Endodermal cell (in vitro differentiated cells): ENCODE data around the gene SMARCA4. TPM values are rescaled to one million over a fixed set of nuclear protein-coding genes. Genes with fewer than 3 reads are reported as not detected.
"Not testable (repeated sequence)": the region's sequence is repeated elsewhere in the genome, so short reads cannot be mapped to it uniquely, and the experiment has no call there.

ENCODE experiments used
- DNase-seq: peaks from one replicate; pipeline ENCODE4 v3.0.0-alpha.2; 2017
- H3K27ac ChIP-seq: 2 replicates; pipeline ENCODE4 v1.5.1; 2013; ENCODE audit warnings: mild to moderate bottlenecking, low read depth, low read length, moderate library complexity
- H3K27me3 ChIP-seq: 2 replicates; pipeline ENCODE4 v1.6.1; 2013; ENCODE audit warnings: mild to moderate bottlenecking, low read length, moderate library complexity; ENCODE audit not compliant: insufficient read depth, control insufficient read depth, poor library complexity, severe bottlenecking
- H3K36me3 ChIP-seq: 2 replicates; pipeline ENCODE4 v1.7.0; 2013; ENCODE audit warnings: mild to moderate bottlenecking, low read length, moderate library complexity; ENCODE audit not compliant: control insufficient read depth, insufficient read depth
- H3K4me1 ChIP-seq: one replicate; pipeline ENCODE4 v1.7.0; 2013; ENCODE audit warnings: low read length; ENCODE audit not compliant: control insufficient read depth, insufficient read depth
- H3K4me3 ChIP-seq: 2 replicates; pipeline ENCODE4 v1.5.1; 2013; ENCODE audit warnings: mild to moderate bottlenecking, low read length, moderate library complexity
- H3K9ac ChIP-seq: 2 replicates; pipeline ENCODE4 v1.6.1; 2013; ENCODE audit warnings: mild to moderate bottlenecking, low read length, moderate library complexity; ENCODE audit not compliant: poor library complexity, severe bottlenecking; ENCODE audit errors: extremely low read depth
- H3K9me3 ChIP-seq: 2 replicates; pipeline ENCODE4 v1.6.1; 2013; ENCODE audit warnings: mild to moderate bottlenecking, low read length, moderate library complexity; ENCODE audit not compliant: control insufficient read depth
- H3K27ac Mint-ChIP-seq: 2 replicates; pipeline ENCODE4 v1.8.0; 2020; ENCODE audit warnings: mixed read lengths
- H3K27me3 Mint-ChIP-seq: 2 replicates; pipeline ENCODE4 v1.8.0; 2021; ENCODE audit warnings: mild to moderate bottlenecking, mixed read lengths; ENCODE audit not compliant: insufficient read depth
- H3K36me3 Mint-ChIP-seq: 2 replicates; pipeline ENCODE4 v1.8.0; 2020; ENCODE audit warnings: low read depth, mixed read lengths
- H3K4me1 Mint-ChIP-seq: 2 replicates; pipeline ENCODE4 v1.8.0; 2020; ENCODE audit warnings: mixed read lengths
- H3K4me3 Mint-ChIP-seq: 2 replicates; pipeline ENCODE4 v1.8.0; 2020; ENCODE audit warnings: mild to moderate bottlenecking, moderate library complexity, mixed read lengths
- H3K9me3 Mint-ChIP-seq: 2 replicates; pipeline ENCODE4 v1.8.0; 2020; ENCODE audit warnings: mild to moderate bottlenecking, mixed read lengths
- WGBS, 2 experiments: methylation state at CpG; one replicate each; pipeline versions ENCODE4 v1.1.5 to v1.1.7; 2013; ENCODE audit warnings: missing lambda C conversion rate in 2 of 2, mixed read lengths in 1 of 2; ENCODE audit not compliant: insufficient coverage in 1 of 2, insufficient read length in 1 of 2; 5-methylcytosine and 5-hydroxymethylcytosine counted together
- total RNA-seq, 2 donors: library from RNA; stranded (reverse); fragmentation: NEBNext Ultra II Directional in 1 of 2; extraction: Animal tissue kit (Norgen Biotek cat#: 25700) in 1 of 2; gene quantifications; 2 replicates in 1 of 2; 3 replicates in 1 of 2; pipeline ENCODE4 v1.2.1, GENCODE V29; 2021
- TF ChIP-seq, protein P1 (sequence below): fragments of 200-600 bp; sonication (generic); conservative IDR thresholded peaks from 2 replicates; pipeline ENCODE4 v1.5.0; 2021; ENCODE audit warnings: antibody characterized with exemption, mild to moderate bottlenecking

SMARCA4 gene
- total RNA-seq, 2 donors from 2014 or later: 290 to 292 TPM

GRCh38 chr19:11087870-11088505, 127.2 kb downstream of the SMARCA4 start:
- Histone ChIP-seq H3K27me3 (no peaks in the 10 kb centered on the region), H3K9me3 (no peaks in the 10 kb centered on the region), H3K27ac (peak overlapping the region; percentile 89), H3K9ac (peak overlapping the region; percentile 92), H3K36me3 (peaks cover 13% of the 10 kb centered on the region), H3K4me1 (peaks cover 11% of the 10 kb centered on the region), H3K4me3 (no peak overlapping the region)
- Mint-ChIP-seq H3K27me3 (no peaks in the 10 kb centered on the region), H3K9me3 (no peaks in the 10 kb centered on the region), H3K27ac (peak overlapping the region; percentile 99), H3K36me3 (peaks cover 7% of the 10 kb centered on the region), H3K4me3 (peak overlapping the region; percentile 92), H3K4me1 (peaks cover 18% of the 10 kb centered on the region)
- TF ChIP-seq, protein P1, sequence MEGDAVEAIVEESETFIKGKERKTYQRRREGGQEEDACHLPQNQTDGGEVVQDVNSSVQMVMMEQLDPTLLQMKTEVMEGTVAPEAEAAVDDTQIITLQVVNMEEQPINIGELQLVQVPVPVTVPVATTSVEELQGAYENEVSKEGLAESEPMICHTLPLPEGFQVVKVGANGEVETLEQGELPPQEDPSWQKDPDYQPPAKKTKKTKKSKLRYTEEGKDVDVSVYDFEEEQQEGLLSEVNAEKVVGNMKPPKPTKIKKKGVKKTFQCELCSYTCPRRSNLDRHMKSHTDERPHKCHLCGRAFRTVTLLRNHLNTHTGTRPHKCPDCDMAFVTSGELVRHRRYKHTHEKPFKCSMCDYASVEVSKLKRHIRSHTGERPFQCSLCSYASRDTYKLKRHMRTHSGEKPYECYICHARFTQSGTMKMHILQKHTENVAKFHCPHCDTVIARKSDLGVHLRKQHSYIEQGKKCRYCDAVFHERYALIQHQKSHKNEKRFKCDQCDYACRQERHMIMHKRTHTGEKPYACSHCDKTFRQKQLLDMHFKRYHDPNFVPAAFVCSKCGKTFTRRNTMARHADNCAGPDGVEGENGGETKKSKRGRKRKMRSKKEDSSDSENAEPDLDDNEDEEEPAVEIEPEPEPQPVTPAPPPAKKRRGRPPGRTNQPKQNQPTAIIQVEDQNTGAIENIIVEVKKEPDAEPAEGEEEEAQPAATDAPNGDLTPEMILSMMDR: no peak
- DNase-seq: no peak
- 99 to 100% methylated on average over 1 to 3 of the region's 4 CpGs for WGBS, 2 experiments

GRCh38 chr19:11088506-11089253, 127.8 kb downstream of the SMARCA4 start:
- 26 to 37% methylated on average over 3 to 11 of the region's 11 CpGs for WGBS, 2 experiments
- no peaks in the 10 kb centered on the region for H3K9me3 ChIP-seq
- peak overlapping the region; percentile 92 for H3K9ac ChIP-seq
- Mint-ChIP-seq H3K27me3 (no peaks in the 10 kb centered on the region), H3K4me1 (peaks cover 18% of the 10 kb centered on the region), H3K4me3 (peak overlapping the region; percentile 92), H3K9me3 (no peaks in the 10 kb centered on the region), H3K36me3 (peaks cover 14% of the 10 kb centered on the region), H3K27ac (peak overlapping the region; percentile 99)
- TF ChIP-seq, protein P1: no peak
- DNase-seq: no peak
- H3K4me3 ChIP-seq: peak overlapping the region; percentile 79
- peaks cover 20% of the 10 kb centered on the region for H3K36me3 ChIP-seq
- no peaks in the 10 kb centered on the region for H3K27me3 ChIP-seq
- peak overlapping the region; percentile 89 for H3K27ac ChIP-seq
- H3K4me1 ChIP-seq: peaks cover 11% of the 10 kb centered on the region

- peak within 1 kb of the TSS; percentile 99 for H3K27ac Mint-ChIP-seq
- H3K9me3 Mint-ChIP-seq: no peaks in the 10 kb centered on the region
- Histone ChIP-seq H3K4me1 (peaks cover 11% of the 10 kb centered on the region), H3K4me3 (peak within 1 kb of the TSS; percentile 79), H3K36me3 (peaks cover 26% of the 10 kb centered on the region), H3K27ac (peak within 1 kb of the TSS; percentile 89), H3K9ac (peak within 1 kb of the TSS; percentile 92), H3K9me3 (no peaks in the 10 kb centered on the region), H3K27me3 (no peaks in the 10 kb centered on the region)
- no peaks in the 10 kb centered on the region for H3K27me3 Mint-ChIP-seq
- H3K4me3 Mint-ChIP-seq: peak within 1 kb of the TSS; percentile 92
- H3K4me1 Mint-ChIP-seq: peaks cover 18% of the 10 kb centered on the region
- TF ChIP-seq, protein P1: no peak
- WGBS, 2 experiments: 0% methylated on average over 18 to 43 of the region's 43 CpGs
- peak; percentile 96 for DNase-seq
- H3K36me3 Mint-ChIP-seq: peaks cover 19% of the 10 kb centered on the region
Observed at GRCh38 chr19:11089254-11090013, 128.6 kb downstream of the SMARCA4 start, which contains the start of gene LDLR. LDLR (plus strand) TSS chr19:11089463; CDS start chr19:11089549, 86 bp downstream.

GRCh38 chr19:11090014-11090263, 129.1 kb downstream of the SMARCA4 start:
- not testable (repeated sequence) for H3K9me3 Mint-ChIP-seq, H3K27me3 ChIP-seq, H3K27me3 Mint-ChIP-seq, DNase-seq, H3K9me3 ChIP-seq
- Mint-ChIP-seq H3K36me3 (peaks cover 24% of the 10 kb centered on the region), H3K4me1 (peaks cover 18% of the 10 kb centered on the region), H3K4me3 (peak overlapping the region; percentile 92), H3K27ac (peak overlapping the region; percentile 99)
- H3K9ac ChIP-seq: peak overlapping the region; percentile 92
- H3K36me3 ChIP-seq: peaks cover 31% of the 10 kb centered on the region
- H3K4me3 ChIP-seq: peak overlapping the region; percentile 79
- H3K27ac ChIP-seq: peak overlapping the region; percentile 89
- 0% methylated on average over 5 to 15 of the region's 15 CpGs for WGBS, 2 experiments
- H3K4me1 ChIP-seq: peaks cover 11% of the 10 kb centered on the region
